ENCODE measurements around the gene U2AF2.
A peak's percentile ranks its signal among the peaks of the same experiment; 100 is the strongest.

Gene U2AF2

GRCh38 chr19:55623130-55623529, 31.7 kb upstream of the U2AF2 start:
- Histone ChIP-seq H3K9me3 (no peaks in the 10 kb centered on the region), H3K27me3 (no peaks in the 10 kb centered on the region), H3K27ac (peak overlapping the region in 1 of 2 donors; percentile 89), H3K4me1 (peaks cover 0 to 14% (median 6%) of the 10 kb centered on the region in 4 donors), H3K36me3 (peaks cover 6 to 25% (median 10%) of the 10 kb centered on the region in 3 donors), H3K4me3 (no peak overlapping the region)
- TF ChIP-seq, protein P1, sequence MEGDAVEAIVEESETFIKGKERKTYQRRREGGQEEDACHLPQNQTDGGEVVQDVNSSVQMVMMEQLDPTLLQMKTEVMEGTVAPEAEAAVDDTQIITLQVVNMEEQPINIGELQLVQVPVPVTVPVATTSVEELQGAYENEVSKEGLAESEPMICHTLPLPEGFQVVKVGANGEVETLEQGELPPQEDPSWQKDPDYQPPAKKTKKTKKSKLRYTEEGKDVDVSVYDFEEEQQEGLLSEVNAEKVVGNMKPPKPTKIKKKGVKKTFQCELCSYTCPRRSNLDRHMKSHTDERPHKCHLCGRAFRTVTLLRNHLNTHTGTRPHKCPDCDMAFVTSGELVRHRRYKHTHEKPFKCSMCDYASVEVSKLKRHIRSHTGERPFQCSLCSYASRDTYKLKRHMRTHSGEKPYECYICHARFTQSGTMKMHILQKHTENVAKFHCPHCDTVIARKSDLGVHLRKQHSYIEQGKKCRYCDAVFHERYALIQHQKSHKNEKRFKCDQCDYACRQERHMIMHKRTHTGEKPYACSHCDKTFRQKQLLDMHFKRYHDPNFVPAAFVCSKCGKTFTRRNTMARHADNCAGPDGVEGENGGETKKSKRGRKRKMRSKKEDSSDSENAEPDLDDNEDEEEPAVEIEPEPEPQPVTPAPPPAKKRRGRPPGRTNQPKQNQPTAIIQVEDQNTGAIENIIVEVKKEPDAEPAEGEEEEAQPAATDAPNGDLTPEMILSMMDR (IDR thresholded peaks at IDR 0.05) = no peak
- DNase-seq = no peak
- intact Hi-C loops (cut with DNase I; ENCODE audit: low total_unique reads) = loop anchor here (5.0 kb wide), 1 partner anchor 106 kb away; no protein-coding TSS in a partner anchor

DNA sequence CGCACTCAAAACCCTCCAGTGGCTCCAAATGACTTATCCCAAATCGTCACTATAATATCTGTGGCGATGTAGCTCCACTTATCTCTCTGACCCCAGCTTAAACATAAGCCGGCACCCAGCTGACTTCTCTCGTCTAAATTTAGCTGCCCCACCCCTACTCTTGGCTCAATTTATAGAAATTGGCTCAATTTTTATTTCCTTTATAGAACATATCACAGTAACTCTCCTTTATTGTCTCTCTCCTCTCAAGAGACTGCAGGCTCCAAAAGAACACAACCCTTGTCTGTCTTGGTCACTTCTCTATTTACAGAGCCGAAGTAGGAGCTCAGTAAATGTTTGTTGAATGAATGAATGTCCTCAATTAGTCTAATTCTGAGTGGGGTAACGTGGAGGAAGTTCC, 31.3 kb upstream of the U2AF2 start:
- H3K27me3 ChIP-seq = no peaks in the 10 kb centered on the region
- DNase-seq = no peak
- H3K36me3 ChIP-seq = peaks cover 6 to 25% (median 10%) of the 10 kb centered on the region in 3 donors
- H3K9me3 ChIP-seq = no peaks in the 10 kb centered on the region
- H3K4me1 ChIP-seq = peaks cover 0 to 14% (median 6%) of the 10 kb centered on the region in 4 donors
- H3K27ac ChIP-seq = peak overlapping the region; percentile 89 to 93
- peak overlapping the region; percentile 59 to 61 for H3K4me3 ChIP-seq
- intact Hi-C loops (cut with DNase I; ENCODE audit: low total_unique reads) = loop anchor here (5.0 kb wide), 1 partner anchor 106 kb away; no protein-coding TSS in a partner anchor
- TF ChIP-seq, protein P1 (IDR thresholded peaks at IDR 0.05) = no peak

- Histone ChIP-seq H3K4me1 (peaks cover 0 to 14% (median 6%) of the 10 kb centered on the region in 4 donors), H3K27ac (peak within 1 kb of the TSS; percentile 89 to 93), H3K27me3 (no peaks in the 10 kb centered on the region), H3K36me3 (peaks cover 6 to 25% (median 10%) of the 10 kb centered on the region in 3 donors), H3K4me3 (peak within 1 kb of the TSS; percentile 59 to 61), H3K9me3 (no peaks in the 10 kb centered on the region)
- DNase-seq = peak; percentile 91 to 95
- intact Hi-C loops (cut with DNase I; ENCODE audit: low total_unique reads) = loop anchor here (5.0 kb wide), 1 partner anchor 107 kb away; no protein-coding TSS in a partner anchor
- TF ChIP-seq, protein P1 (IDR thresholded peaks at IDR 0.05) = no peak
Observed at GRCh38 chr19:55624109-55625003, 30.5 kb upstream of the U2AF2 start, which contains the start of gene ZNF784. TSS of gene ZNF784 (minus strand) at chr19:55624566. CDS start at chr19:55624561, 5 bp downstream.

GRCh38 chr19:55625004-55625326, 29.9 kb upstream of the U2AF2 start:
- Histone ChIP-seq H3K9me3 (no peaks in the 10 kb centered on the region), H3K36me3 (peaks cover 6 to 25% (median 10%) of the 10 kb centered on the region in 3 donors), H3K27ac (peak overlapping the region; percentile 89 to 93), H3K4me1 (peaks cover 0 to 14% (median 6%) of the 10 kb centered on the region in 4 donors), H3K27me3 (no peaks in the 10 kb centered on the region), H3K4me3 (peak overlapping the region; percentile 59 to 61)
- TF ChIP-seq, protein P1 (IDR thresholded peaks at IDR 0.05) = no peak
- no peak for DNase-seq
- intact Hi-C loops (cut with DNase I; ENCODE audit: low total_unique reads) = no loop called here

- Histone ChIP-seq H3K27me3 (no peaks in the 10 kb centered on the region), H3K9me3 (no peaks in the 10 kb centered on the region), H3K36me3 (peaks cover 6 to 13% (median 9%) of the 10 kb centered on the region in 3 donors), H3K27ac (no peak overlapping the region), H3K4me3 (no peak overlapping the region), H3K4me1 (peaks cover 0 to 14% (median 6%) of the 10 kb centered on the region in 4 donors)
- intact Hi-C loops (cut with DNase I; ENCODE audit: low total_unique reads) = no loop called here
- no peak for DNase-seq
- TF ChIP-seq, protein P1 (IDR thresholded peaks at IDR 0.05) = no peak
Observed at GRCh38 chr19:55626350-55626749, 28.5 kb upstream of the U2AF2 start.
